ENCODE data around the gene TMOD3.
"Not testable (repeated sequence)": the region's sequence is repeated elsewhere in the genome, so short reads cannot be mapped to it uniquely, and the experiment has no call there.

Gene TMOD3

GRCh38 chr15:51829376-51830275 is at the start of gene TMOD3:
Gene TMOD3, plus strand, starts transcription at chr15:51829653. Its CDS starts 33,232 bp downstream, at chr15:51862885.
- DNase-seq (ENCODE audit: low read depth), result peak; percentile 87

GRCh38 chr15:51780636-51781035 is 48.8 kb upstream of the TMOD3 start:
- DNase-seq (ENCODE audit: low read depth), result no peak

GRCh38 chr15:51781506-51781905 is 47.9 kb upstream of the TMOD3 start:
- no peak for DNase-seq (ENCODE audit: low read depth)

GRCh38 chr15:51782357-51782896 is 47.0 kb upstream of the TMOD3 start:
- DNase-seq (ENCODE audit: low read depth), result no peak

DNA sequence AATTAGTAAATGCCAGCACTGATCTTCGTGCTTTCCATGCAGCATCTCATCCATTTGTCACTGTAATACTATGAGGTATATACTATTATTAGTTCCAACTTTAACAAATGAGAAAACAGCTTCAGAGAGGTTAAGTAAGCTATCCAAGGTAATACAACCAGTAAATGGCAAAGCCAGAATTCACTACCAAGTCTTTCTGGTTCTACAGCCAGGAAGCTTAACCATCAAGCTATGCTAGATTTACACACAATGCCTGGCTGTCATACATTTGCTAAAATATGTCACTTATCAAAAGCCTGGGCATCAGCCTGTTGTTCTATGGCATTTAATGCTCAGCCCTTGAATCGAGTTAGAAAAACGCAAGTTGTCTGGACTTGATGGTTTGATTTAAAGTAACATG is 45.5 kb upstream of the TMOD3 start:
- no peak for DNase-seq (ENCODE audit: low read depth)

DNA sequence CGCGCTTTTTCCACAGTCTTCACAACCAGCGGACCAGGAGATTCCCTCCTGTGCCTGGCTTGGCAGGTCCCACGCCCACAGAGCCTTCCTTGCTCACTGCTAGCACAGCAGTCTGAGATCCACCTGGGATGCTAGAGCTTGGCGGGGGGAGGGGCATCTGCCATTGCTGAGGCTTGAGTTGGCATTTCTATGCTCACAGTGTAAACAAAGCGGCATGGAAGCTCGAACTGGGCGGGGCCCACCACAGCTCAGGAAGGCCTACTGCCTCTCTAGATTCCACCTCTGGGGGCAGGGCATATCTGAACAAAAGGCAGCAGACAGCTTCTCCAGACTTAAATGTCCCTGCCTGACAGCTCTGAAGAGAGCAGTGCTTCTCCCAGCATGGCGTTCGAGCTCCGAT is 42.3 kb upstream of the TMOD3 start:
- not testable (repeated sequence) for DNase-seq (ENCODE audit: low read depth)

DNA sequence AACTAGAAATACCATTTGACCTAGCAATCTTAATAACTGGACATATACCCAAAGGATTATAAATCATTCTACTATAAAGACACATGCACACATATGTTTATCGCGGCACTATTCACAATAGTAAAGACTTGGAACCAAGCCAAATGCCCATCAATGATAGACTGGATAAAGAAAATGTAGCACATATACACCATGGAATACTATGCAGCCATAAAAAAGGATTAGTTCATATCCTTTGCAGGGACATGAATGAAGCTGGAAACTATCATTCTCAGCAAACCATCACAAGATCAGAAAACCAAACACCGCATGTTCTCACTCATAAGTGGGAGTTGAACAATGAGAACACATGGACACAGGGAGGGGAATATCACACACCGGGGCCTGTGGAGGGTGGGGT is 37.0 kb upstream of the TMOD3 start:
- DNase-seq (ENCODE audit: low read depth), result not testable (repeated sequence)

- no peak for DNase-seq (ENCODE audit: low read depth)
Measured at GRCh38 chr15:51793521-51794305, 35.7 kb upstream of the TMOD3 start.

DNA sequence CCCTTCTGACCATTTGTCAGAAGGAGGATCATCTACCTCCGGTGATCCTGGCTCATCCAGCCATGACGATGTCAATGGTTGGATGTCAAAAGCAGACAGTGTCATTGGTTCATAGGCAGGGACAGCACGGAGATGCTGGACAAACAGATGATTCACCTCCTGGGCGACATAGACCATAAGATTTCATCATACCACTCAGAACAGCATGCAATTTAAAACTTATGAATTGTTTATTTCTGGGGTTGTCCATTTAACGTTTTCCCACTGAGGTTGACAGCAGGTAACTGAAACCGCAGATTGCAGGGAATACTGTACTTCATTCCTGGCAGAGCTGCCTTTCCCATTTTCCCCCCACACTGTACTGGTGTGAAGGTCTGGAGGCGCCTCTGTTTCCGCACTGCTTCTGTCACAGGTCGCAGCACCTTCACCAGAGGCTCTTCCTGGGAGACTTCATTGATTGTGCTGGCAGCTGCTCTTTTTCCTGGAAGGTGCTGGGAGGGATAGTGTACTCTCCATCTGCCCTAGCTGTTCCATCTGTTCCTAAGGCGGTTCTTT is 32.5 kb upstream of the TMOD3 start:
- DNase-seq (ENCODE audit: low read depth), result no peak

DNA sequence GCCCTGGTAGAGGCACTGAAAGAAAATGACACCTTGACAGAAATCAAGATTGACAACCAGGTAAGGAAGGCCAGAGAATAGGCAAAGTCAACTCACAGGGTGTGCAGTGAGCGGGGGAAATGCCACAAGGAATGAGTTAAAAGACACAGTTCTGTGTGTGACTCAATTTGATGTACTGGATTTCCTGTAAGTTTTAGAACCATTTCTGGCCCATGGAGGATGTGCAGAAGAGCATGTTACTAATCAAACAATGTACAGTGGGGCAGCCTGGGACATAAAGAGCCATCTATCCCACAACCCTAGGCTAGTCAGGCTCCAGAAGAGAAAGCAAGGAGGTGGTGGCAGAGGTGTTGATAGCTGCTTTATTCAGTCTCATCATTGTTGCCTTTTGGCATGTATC is 31.2 kb upstream of the TMOD3 start:
- no peak for DNase-seq (ENCODE audit: low read depth)

GRCh38 chr15:51799282-51800252 is 29.9 kb upstream of the TMOD3 start:
- DNase-seq (ENCODE audit: low read depth), result no peak

DNA sequence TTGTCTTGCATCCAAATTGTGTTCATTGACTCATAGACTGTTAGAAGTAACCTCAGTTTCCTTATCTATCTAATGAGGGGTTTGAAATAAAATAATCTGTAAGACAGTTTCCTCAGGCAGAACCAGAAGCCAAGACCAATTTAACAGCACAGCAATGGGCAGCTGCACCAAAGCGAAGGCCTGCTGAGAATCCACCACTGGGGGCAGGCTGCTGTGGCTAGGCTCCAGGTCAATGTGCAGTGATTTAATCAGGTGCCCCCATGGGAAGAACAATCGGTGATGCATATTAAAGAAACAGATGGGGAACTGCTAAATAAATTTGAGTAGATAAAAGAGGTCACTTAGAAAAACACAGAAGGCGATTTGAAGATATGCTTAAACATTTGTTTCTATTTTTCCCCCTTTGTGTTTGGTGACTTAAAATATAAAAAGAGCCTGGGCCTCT is 28.0 kb upstream of the TMOD3 start:
- DNase-seq (ENCODE audit: low read depth), result no peak

GRCh38 chr15:51802593-51802992 is 26.9 kb upstream of the TMOD3 start:
- no peak for DNase-seq (ENCODE audit: low read depth)

- no peak for DNase-seq (ENCODE audit: low read depth)
Measured at GRCh38 chr15:51803965-51804364, 25.5 kb upstream of the TMOD3 start.

GRCh38 chr15:51806123-51806522 is 23.3 kb upstream of the TMOD3 start:
- DNase-seq (ENCODE audit: low read depth), result no peak

- no peak for DNase-seq (ENCODE audit: low read depth)
Measured at GRCh38 chr15:51809457-51809856, 20.0 kb upstream of the TMOD3 start.

- DNase-seq (ENCODE audit: low read depth), result no peak
Measured at GRCh38 chr15:51812598-51812997, 16.9 kb upstream of the TMOD3 start.

DNA sequence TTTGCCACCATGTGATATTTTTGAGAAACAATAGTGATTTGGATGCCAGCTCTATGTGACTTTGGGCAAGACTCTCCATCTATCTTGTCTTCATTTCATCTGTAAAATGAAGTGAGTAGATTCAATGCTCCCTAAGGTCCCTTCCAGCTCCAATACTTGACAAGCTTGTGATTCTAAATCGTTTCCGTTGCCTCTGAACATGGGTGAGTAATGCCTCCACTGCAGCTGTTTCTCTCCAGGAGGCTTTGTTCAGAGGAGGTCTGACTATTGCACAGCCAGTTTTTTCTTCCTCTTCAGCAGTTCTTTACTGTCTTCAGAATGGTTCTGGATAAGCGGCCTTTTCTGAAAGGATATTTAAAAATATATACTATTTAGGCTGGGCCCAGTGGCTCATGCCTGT is 14.8 kb upstream of the TMOD3 start:
- DNase-seq (ENCODE audit: low read depth), result no peak

GRCh38 chr15:51816611-51817010 is 12.8 kb upstream of the TMOD3 start:
- no peak for DNase-seq (ENCODE audit: low read depth)

- DNase-seq (ENCODE audit: low read depth), result no peak
Measured at GRCh38 chr15:51818150-51818549, 11.3 kb upstream of the TMOD3 start.

GRCh38 chr15:51825698-51826097 is 3.8 kb upstream of the TMOD3 start:
- DNase-seq (ENCODE audit: low read depth), result no peak
